ENCODE results near the gene TOP2A.

DNA sequence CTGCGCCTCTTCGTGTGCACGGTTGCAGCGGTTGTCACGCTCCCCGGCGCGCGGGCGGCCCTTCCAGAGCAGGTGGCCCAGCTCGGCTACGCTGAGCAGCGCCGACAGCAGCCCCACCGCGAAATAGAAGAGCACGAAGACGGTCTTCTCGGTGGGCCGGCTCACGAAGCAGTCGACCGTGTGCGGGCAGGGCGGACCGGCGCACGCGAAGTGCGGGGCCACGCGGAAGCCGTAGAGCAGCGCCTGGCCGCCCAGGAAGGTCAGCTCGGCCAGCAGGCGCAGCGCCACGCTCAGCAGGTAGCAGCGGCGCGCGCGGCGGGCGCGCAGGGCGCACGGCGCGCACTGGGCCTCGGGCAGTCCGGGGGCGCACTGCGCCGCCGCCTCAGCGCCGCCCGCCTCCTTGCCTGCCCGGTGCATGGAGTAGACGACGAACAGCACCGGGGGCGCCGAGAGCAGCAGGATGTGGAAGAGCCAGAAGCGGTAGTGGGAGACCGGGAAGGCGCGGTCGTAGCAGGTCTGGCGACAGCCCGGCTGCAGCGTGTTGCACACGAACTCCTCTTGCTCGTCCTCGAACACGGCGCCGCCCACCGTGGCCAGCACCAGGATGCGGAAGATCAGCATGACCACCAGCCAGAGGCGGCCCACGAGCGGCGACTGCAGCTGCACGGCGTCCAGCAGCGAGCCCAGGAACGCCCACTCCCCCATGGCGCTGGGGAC, 54.4 kb downstream of the TOP2A start:
- TF ChIP-seq, protein P1, sequence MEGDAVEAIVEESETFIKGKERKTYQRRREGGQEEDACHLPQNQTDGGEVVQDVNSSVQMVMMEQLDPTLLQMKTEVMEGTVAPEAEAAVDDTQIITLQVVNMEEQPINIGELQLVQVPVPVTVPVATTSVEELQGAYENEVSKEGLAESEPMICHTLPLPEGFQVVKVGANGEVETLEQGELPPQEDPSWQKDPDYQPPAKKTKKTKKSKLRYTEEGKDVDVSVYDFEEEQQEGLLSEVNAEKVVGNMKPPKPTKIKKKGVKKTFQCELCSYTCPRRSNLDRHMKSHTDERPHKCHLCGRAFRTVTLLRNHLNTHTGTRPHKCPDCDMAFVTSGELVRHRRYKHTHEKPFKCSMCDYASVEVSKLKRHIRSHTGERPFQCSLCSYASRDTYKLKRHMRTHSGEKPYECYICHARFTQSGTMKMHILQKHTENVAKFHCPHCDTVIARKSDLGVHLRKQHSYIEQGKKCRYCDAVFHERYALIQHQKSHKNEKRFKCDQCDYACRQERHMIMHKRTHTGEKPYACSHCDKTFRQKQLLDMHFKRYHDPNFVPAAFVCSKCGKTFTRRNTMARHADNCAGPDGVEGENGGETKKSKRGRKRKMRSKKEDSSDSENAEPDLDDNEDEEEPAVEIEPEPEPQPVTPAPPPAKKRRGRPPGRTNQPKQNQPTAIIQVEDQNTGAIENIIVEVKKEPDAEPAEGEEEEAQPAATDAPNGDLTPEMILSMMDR (IDR thresholded peaks at IDR 0.05) = no peak
- TF ChIP-seq POLR2A (IDR thresholded peaks at IDR 0.05) = no peak
